Spinal cord (tissue), 10 donors: Measurements from ENCODE around the gene MRPS18A. TPM values are rescaled to one million over a fixed set of nuclear protein-coding genes. Genes with fewer than 3 reads are reported as not detected.

Experiments
- DNase-seq, 6 donors: peaks; one replicate each; pipeline versions ENCODE4 v3.0.0 to v3.0.0-alpha.2; 2013 to 2015; ENCODE audit warnings: low spot score in 6 of 6, low read depth in 4 of 6
- H3K27ac ChIP-seq: one replicate; pipeline ENCODE4 v1.5.1; 2013; ENCODE audit warnings: low read depth, low read length, control low read depth
- H3K27me3 ChIP-seq: one replicate; pipeline ENCODE4 v1.6.1; 2013; ENCODE audit warnings: low read length; ENCODE audit not compliant: control insufficient read depth, insufficient read depth
- H3K36me3 ChIP-seq: one replicate; pipeline ENCODE4 v1.6.1; 2013; ENCODE audit warnings: low read length; ENCODE audit not compliant: control insufficient read depth, insufficient read depth
- H3K4me1 ChIP-seq: one replicate; pipeline ENCODE4 v1.6.1; 2013; ENCODE audit warnings: low read length; ENCODE audit not compliant: control insufficient read depth, insufficient read depth
- H3K4me3 ChIP-seq: one replicate; pipeline ENCODE4 v1.5.1; 2013; ENCODE audit warnings: low read depth, low read length, control low read depth
- H3K9me3 ChIP-seq: one replicate; pipeline ENCODE4 v1.6.1; 2013; ENCODE audit warnings: low read length; ENCODE audit not compliant: control insufficient read depth, insufficient read depth
- WGBS: methylation state at CpG from one replicate; pipeline ENCODE4 v1.1.5; 2013; ENCODE audit warnings: missing lambda C conversion rate; ENCODE audit not compliant: insufficient coverage; 5-methylcytosine and 5-hydroxymethylcytosine counted together
- polyA plus RNA-seq, 2 donors: library from polyadenylated mRNA; unstranded; fragments of 120-200 nt; gene quantifications; one replicate each; pipeline ENCODE4 v1.2.1, GENCODE V29; 2013; ENCODE audit not compliant: insufficient read length in 2 of 2
- total RNA-seq, 2 donors: library from RNA; depleted of rRNA in 1 of 2; stranded (reverse); fragments of 120-200 nt in 1 of 2; fragments of >200 nt in 1 of 2; gene quantifications; one replicate each; pipeline versions ENCODE4 v1.2.3 to v1.2.4, GENCODE V29; 2013 to 2014
- donor health status: healthy.

Gene MRPS18A
- total and polyA plus RNA-seq, 4 donors, result 24.1 to 56.6 (median 32.6) TPM

GRCh38 chr6:43621836-43622180, 65.8 kb downstream of the MRPS18A start:
- Histone ChIP-seq H3K27me3 (no peaks in the 10 kb centered on the region), H3K4me1 (no peaks in the 10 kb centered on the region), H3K27ac (no peak overlapping the region), H3K9me3 (no peaks in the 10 kb centered on the region), H3K36me3 (peaks cover 71% of the 10 kb centered on the region), H3K4me3 (no peak overlapping the region)
- no peak for DNase-seq
- WGBS, result 96% methylated on average over 5 of the region's 10 CpGs

Other genes starting within 250 kb of the MRPS18A start
- gene DLK2, start 232.2 kb downstream of the MRPS18A start, total RNA-seq, result 1 to 10 TPM; 3.5 to 4.1 TPM
- gene DLK2, start 232.2 kb downstream of the MRPS18A start, polyA plus RNA-seq, result 10 to 100 TPM; 13.6 to 14.5 TPM
- gene TJAP1, start 210.2 kb downstream of the MRPS18A start, total RNA-seq, result 10 to 100 TPM in 1 of 2 donors, 1 to 10 TPM in 1; 8.8 to 18.2 TPM
- gene TJAP1, start 210.2 kb downstream of the MRPS18A start, polyA plus RNA-seq, result 10 to 100 TPM; 33.9 to 46.4 TPM
- gene LRRC73, start 177.4 kb downstream of the MRPS18A start, total RNA-seq, result 1 to 10 TPM; 1.8 to 3.2 TPM
- gene LRRC73, start 177.4 kb downstream of the MRPS18A start, polyA plus RNA-seq, result 10 to 100 TPM in 1 of 2 donors, 1 to 10 TPM in 1; 8.2 to 10.5 TPM
- 100 to 1,000 TPM in 1 of 2 donors, 10 to 100 TPM in 1; 54.7 to 106 TPM for gene YIPF3, start 170.9 kb downstream of the MRPS18A start, total RNA-seq
- 100 to 1,000 TPM; 125 to 140 TPM for gene YIPF3, start 170.9 kb downstream of the MRPS18A start, polyA plus RNA-seq
- 10 to 100 TPM; 22.6 to 28.9 TPM for gene POLR1C, start 170.7 kb downstream of the MRPS18A start, total RNA-seq
- 10 to 100 TPM; 31.7 to 34.4 TPM for gene POLR1C, start 170.7 kb downstream of the MRPS18A start, polyA plus RNA-seq
- 10 to 100 TPM; 27.4 to 34.7 TPM for gene XPO5, start 111.8 kb downstream of the MRPS18A start, total RNA-seq
- gene XPO5, start 111.8 kb downstream of the MRPS18A start, polyA plus RNA-seq, result 10 to 100 TPM; 46.2 to 48.9 TPM
- 10 to 100 TPM; 10.5 to 13.3 TPM for gene POLH, start 111.6 kb downstream of the MRPS18A start, total RNA-seq
- gene POLH, start 111.6 kb downstream of the MRPS18A start, polyA plus RNA-seq, result 10 to 100 TPM in 1 of 2 donors, 1 to 10 TPM in 1; 9.5 to 18.0 TPM
- gene GTPBP2, start 58.5 kb downstream of the MRPS18A start, total RNA-seq, result 10 to 100 TPM; 26.2 to 46.6 TPM
- gene GTPBP2, start 58.5 kb downstream of the MRPS18A start, polyA plus RNA-seq, result 10 to 100 TPM; 41.2 to 62.9 TPM
- gene MAD2L1BP, start 52.0 kb downstream of the MRPS18A start, total RNA-seq, result 10 to 100 TPM; 14.6 to 28.9 TPM
- gene MAD2L1BP, start 52.0 kb downstream of the MRPS18A start, polyA plus RNA-seq, result 10 to 100 TPM; 26.7 to 27.1 TPM
- 1 to 10 TPM; 1.6 to 4.7 TPM for gene RSPH9, start 42.8 kb downstream of the MRPS18A start, total RNA-seq
- 1 to 10 TPM; 6.4 to 7.1 TPM for gene RSPH9, start 42.8 kb downstream of the MRPS18A start, polyA plus RNA-seq
- gene VEGFA, start 82.4 kb upstream of the MRPS18A start, total RNA-seq, result 10 to 100 TPM; 45.8 to 74.3 TPM
- gene VEGFA, start 82.4 kb upstream of the MRPS18A start, polyA plus RNA-seq, result 10 to 100 TPM; 49.9 to 73.7 TPM